ENCODE results near the gene ST8SIA1. TPM values are rescaled to one million over a fixed set of nuclear protein-coding genes. Genes with fewer than 3 reads are reported as not detected.

ST8SIA1 gene
- total RNA-seq, 1 donor from 2014 or later, result 22.0 TPM

DNA sequence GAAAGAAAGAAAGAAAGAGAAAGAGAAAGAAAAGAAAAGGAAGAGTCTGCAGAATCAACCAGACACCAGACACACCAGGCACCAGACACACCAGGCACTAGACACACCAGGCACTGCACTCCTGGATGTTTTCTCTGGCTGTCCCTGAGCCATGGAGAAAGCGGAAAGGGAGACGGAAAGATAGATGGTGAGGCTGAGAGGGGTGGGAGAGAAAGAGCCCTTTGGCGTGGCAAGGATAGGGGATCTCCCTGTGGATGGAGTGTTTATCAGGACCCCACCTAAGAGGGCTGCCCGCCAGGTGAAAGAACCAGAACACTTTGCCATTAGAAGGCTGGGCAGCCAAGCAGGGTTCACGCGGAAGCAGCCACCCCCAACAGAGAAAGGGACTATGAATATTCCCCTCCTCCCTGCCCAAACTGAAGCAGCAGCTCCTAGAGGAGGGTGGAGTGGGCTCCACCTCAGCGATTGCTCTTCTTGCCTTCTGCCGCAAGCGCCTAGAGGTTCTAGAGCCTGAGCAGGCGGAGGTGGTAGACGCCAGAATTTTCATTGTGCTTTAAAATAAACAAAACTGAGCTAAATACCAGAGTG lies 13.4 kb downstream of the ST8SIA1 start:
- no peaks in the 10 kb centered on the region for H3K4me1 Mint-ChIP-seq (ENCODE audit: low read depth, unreplicated experiment)
- no peak overlapping the region for H3K27ac Mint-ChIP-seq (ENCODE audit: unreplicated experiment)
- no peaks in the 10 kb centered on the region for H3K9me3 Mint-ChIP-seq (ENCODE audit: unreplicated experiment)
- no peak for DNase-seq
- H3K4me3 Mint-ChIP-seq (ENCODE audit: unreplicated experiment), result no peak overlapping the region
- H3K36me3 Mint-ChIP-seq (ENCODE audit: unreplicated experiment), result no peaks in the 10 kb centered on the region
- H3K27me3 Mint-ChIP-seq (ENCODE audit: unreplicated experiment), result peaks cover 3% of the 10 kb centered on the region
- TF ChIP-seq, protein P1, sequence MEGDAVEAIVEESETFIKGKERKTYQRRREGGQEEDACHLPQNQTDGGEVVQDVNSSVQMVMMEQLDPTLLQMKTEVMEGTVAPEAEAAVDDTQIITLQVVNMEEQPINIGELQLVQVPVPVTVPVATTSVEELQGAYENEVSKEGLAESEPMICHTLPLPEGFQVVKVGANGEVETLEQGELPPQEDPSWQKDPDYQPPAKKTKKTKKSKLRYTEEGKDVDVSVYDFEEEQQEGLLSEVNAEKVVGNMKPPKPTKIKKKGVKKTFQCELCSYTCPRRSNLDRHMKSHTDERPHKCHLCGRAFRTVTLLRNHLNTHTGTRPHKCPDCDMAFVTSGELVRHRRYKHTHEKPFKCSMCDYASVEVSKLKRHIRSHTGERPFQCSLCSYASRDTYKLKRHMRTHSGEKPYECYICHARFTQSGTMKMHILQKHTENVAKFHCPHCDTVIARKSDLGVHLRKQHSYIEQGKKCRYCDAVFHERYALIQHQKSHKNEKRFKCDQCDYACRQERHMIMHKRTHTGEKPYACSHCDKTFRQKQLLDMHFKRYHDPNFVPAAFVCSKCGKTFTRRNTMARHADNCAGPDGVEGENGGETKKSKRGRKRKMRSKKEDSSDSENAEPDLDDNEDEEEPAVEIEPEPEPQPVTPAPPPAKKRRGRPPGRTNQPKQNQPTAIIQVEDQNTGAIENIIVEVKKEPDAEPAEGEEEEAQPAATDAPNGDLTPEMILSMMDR (IDR thresholded peaks at IDR 0.05; ENCODE audit: partially characterized antibody, unreplicated experiment), result no peak

DNA sequence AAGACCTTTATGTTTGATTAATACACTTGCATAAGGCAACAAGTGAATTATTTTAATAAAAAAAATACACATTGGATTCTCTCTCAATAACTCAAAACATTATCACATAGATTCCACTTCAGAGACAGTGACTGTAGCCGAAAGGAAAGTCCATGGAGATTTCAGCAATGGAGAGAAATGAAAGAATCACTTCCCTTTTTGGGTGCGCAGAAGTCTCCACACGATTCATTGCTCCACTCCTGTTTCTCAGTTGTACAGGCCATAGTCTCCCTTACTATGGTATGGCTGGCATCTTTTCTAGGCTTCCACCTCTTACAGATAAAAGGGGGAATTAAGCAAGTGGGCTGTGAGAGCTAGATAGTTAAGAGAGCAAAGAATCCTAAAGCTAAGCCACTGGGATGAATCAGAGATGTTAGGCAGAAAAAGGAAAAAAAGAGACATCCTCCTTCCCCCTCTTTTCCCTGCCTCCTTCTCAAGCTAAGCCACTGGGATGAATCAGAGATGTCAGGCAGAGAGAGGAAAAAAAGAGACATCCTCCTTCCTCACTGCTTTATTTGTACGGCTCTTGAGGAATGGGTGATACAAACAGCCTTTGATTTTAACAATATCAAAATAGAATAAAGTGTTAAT lies 16.3 kb downstream of the ST8SIA1 start:
- Mint-ChIP-seq H3K27ac (ENCODE audit: unreplicated experiment) (no peak overlapping the region), H3K27me3 (ENCODE audit: unreplicated experiment) (peaks cover 3% of the 10 kb centered on the region), H3K36me3 (ENCODE audit: unreplicated experiment) (no peaks in the 10 kb centered on the region), H3K4me1 (ENCODE audit: low read depth, unreplicated experiment) (no peaks in the 10 kb centered on the region), H3K4me3 (ENCODE audit: unreplicated experiment) (no peak overlapping the region), H3K9me3 (ENCODE audit: unreplicated experiment) (no peaks in the 10 kb centered on the region)
- no peak for DNase-seq
- TF ChIP-seq, protein P1 (IDR thresholded peaks at IDR 0.05; ENCODE audit: partially characterized antibody, unreplicated experiment), result no peak

DNA sequence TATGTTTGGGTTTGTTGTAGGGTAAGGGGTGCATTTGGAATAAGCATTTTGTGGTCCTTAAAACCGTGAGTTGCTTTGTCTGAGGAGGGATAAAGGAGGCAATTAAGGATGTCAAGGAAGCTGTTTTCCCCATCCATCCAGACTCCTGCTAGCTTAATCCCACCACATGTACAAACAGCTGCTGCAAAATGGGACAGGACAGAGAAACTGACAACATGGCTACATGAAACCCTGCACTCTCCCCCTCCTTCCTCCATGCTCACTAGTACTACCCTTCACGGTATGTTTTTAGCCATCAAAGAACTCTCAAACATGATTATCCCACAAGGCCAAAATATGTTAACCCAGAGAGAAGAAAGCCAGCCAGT lies 20.6 kb downstream of the ST8SIA1 start:
- no peaks in the 10 kb centered on the region for H3K27me3 Mint-ChIP-seq (ENCODE audit: unreplicated experiment)
- no peak for DNase-seq
- H3K4me3 Mint-ChIP-seq (ENCODE audit: unreplicated experiment), result no peak overlapping the region
- H3K4me1 Mint-ChIP-seq (ENCODE audit: low read depth, unreplicated experiment), result peaks cover 3% of the 10 kb centered on the region
- H3K9me3 Mint-ChIP-seq (ENCODE audit: unreplicated experiment), result no peaks in the 10 kb centered on the region
- H3K36me3 Mint-ChIP-seq (ENCODE audit: unreplicated experiment), result no peaks in the 10 kb centered on the region
- no peak overlapping the region for H3K27ac Mint-ChIP-seq (ENCODE audit: unreplicated experiment)
- TF ChIP-seq, protein P1 (IDR thresholded peaks at IDR 0.05; ENCODE audit: partially characterized antibody, unreplicated experiment), result no peak

DNA sequence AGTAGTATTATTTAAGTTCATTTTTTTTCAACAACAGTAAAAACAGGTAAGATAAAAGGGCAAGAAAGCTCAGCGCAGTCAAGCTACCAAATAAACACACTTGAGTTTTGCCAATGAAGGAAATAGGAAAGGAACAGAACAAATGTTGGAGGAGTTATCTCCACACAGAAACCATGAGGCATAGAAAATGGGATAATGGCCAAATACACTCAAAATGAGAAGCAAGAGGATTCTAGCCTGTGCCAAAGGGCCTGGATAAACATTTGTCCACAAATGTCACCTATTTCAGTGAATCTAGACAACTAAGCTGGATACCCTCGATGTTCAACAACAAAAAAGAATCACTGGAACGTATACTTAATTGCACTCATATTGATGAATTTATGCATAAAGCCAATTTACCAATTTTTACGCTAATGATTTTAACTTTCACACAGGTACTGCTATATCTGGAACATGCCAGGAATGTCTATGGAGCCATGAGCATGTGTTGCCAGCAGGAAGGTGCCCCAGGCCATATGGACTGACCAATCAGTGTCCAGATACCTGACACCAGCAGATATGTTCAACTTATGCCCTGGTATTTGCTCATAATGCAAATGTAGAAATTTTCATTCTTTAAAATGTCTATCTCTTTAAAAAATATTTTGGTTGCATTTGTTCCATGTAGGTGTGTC lies 21.1 kb downstream of the ST8SIA1 start:
- Mint-ChIP-seq H3K36me3 (ENCODE audit: unreplicated experiment) (no peaks in the 10 kb centered on the region), H3K9me3 (ENCODE audit: unreplicated experiment) (no peaks in the 10 kb centered on the region), H3K4me3 (ENCODE audit: unreplicated experiment) (no peak overlapping the region), H3K27me3 (ENCODE audit: unreplicated experiment) (no peaks in the 10 kb centered on the region), H3K27ac (ENCODE audit: unreplicated experiment) (no peak overlapping the region), H3K4me1 (ENCODE audit: low read depth, unreplicated experiment) (peaks cover 3% of the 10 kb centered on the region)
- TF ChIP-seq, protein P1 (IDR thresholded peaks at IDR 0.05; ENCODE audit: partially characterized antibody, unreplicated experiment), result no peak
- DNase-seq, result no peak

DNA sequence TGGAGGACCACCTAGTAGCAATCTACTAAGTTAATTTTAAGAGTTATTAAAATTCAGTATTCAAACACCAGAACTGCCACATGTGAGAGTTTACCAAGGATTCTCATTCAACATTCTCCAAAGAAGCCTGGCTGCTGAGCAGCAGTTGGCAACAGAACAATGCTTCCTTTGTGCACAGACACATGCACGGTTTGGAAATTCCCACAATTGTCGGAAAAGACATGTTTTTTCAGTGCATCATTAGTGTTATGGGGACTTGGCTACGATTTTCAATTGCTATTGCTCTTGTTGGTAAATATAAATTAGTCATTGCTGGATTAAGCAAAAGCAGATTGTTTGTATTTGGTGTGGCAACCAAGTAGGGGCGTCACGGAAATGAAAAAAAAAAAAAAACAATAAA lies 22.2 kb downstream of the ST8SIA1 start:
- no peak for DNase-seq
- Mint-ChIP-seq H3K4me1 (ENCODE audit: low read depth, unreplicated experiment) (peaks cover 7% of the 10 kb centered on the region), H3K27ac (ENCODE audit: unreplicated experiment) (no peak overlapping the region), H3K36me3 (ENCODE audit: unreplicated experiment) (no peaks in the 10 kb centered on the region), H3K27me3 (ENCODE audit: unreplicated experiment) (no peaks in the 10 kb centered on the region), H3K4me3 (ENCODE audit: unreplicated experiment) (no peak overlapping the region), H3K9me3 (ENCODE audit: unreplicated experiment) (peaks cover 3% of the 10 kb centered on the region)
- TF ChIP-seq, protein P1 (IDR thresholded peaks at IDR 0.05; ENCODE audit: partially characterized antibody, unreplicated experiment), result no peak

Data from glutamatergic neuron (in vitro differentiated cells).